ENCODE data around the gene RABIF. TPM values are rescaled to one million over a fixed set of nuclear protein-coding genes. Genes with fewer than 3 reads are reported as not detected.
"Not testable (repeated sequence)": the region's sequence is repeated elsewhere in the genome, so short reads cannot be mapped to it uniquely, and the experiment has no call there.

The RABIF gene
- total RNA-seq (2014; rRNA removed; shearing (Covaris generic)) (5.2 and 7.8 TPM in 2 replicates), total RNA-seq (2022) (7.8 and 8.8 TPM in 2 replicates), Bru-seq, nascent RNA (percentile 68 among the genes with signal in this experiment), BruChase-seq, experiment 1, labeled RNA remaining after a 6-hour chase (percentile 58 among the genes with signal in this experiment), BruChase-seq, experiment 2, labeled RNA remaining after a 2-hour chase (percentile 77 among the genes with signal in this experiment)
- long read RNA-seq, transcript RABIF-201 (2 exons, 2,430 nt) = major isoform, 32 of 35 reads
- long read RNA-seq, partial matches to known transcripts = 0 of 35 reads
- long read RNA-seq, other reads (novel, unspliced or antisense) = 3 of 35 reads

- Histone ChIP-seq H3K4me2 (ENCODE audit: low read length) (peak within 1 kb of the TSS; percentile 86), H3K27ac (ENCODE audit: low read depth, low read length, poor library complexity, severe bottlenecking) (peak within 1 kb of the TSS; percentile 88), H2AFZ (ENCODE audit: low read length) (peak within 1 kb of the TSS; percentile 72), H3K4me1 (ENCODE audit: insufficient read depth, low read length, poor library complexity, severe bottlenecking) (peaks cover 14% of the 10 kb centered on the region), H4K20me1 (ENCODE audit: insufficient read depth, low read length) (no peaks in the 10 kb centered on the region), H3K79me2 (ENCODE audit: insufficient read depth, low read depth, low read length) (peaks cover 17% of the 10 kb centered on the region), H3K9me2 (ENCODE audit: insufficient read depth, low read length) (no peaks in the 10 kb centered on the region), H3K9me3 (ENCODE audit: low read length) (no peaks in the 10 kb centered on the region), H3K36me3 (ENCODE audit: insufficient read depth, low read length) (peaks cover 39% of the 10 kb centered on the region), H3K4me3 (ENCODE audit: low read depth, low read length, poor library complexity, severe bottlenecking) (peak within 1 kb of the TSS; percentile 78)
- peak; percentile 96 for DNase-seq (ENCODE audit: low spot score)
- POLR2A ChIA-PET = interaction anchor here (0.6 to 1.0 kb wide), 4 partner anchors 15 to 80 kb away, joined by 3 to 6 read pairs (median 4); no protein-coding TSS in a partner anchor
- BruUV-seq (replicated peaks) = no TSS peak
- CTCF ChIA-PET (ENCODE audit: unreplicated experiment) = no interaction called here
- intact Hi-C loops (cut with micrococcal nuclease; ENCODE audit: unreplicated experiment) = loop anchor here (2.0 to 5.0 kb wide), 3 partner anchors 38 to 110 kb away; partner anchors contain the start of genes ADIPOR1 and KLHL12
- TF ChIP-seq, protein P1, sequence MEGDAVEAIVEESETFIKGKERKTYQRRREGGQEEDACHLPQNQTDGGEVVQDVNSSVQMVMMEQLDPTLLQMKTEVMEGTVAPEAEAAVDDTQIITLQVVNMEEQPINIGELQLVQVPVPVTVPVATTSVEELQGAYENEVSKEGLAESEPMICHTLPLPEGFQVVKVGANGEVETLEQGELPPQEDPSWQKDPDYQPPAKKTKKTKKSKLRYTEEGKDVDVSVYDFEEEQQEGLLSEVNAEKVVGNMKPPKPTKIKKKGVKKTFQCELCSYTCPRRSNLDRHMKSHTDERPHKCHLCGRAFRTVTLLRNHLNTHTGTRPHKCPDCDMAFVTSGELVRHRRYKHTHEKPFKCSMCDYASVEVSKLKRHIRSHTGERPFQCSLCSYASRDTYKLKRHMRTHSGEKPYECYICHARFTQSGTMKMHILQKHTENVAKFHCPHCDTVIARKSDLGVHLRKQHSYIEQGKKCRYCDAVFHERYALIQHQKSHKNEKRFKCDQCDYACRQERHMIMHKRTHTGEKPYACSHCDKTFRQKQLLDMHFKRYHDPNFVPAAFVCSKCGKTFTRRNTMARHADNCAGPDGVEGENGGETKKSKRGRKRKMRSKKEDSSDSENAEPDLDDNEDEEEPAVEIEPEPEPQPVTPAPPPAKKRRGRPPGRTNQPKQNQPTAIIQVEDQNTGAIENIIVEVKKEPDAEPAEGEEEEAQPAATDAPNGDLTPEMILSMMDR (conservative IDR thresholded peaks at IDR 0.05; ENCODE audit: low read length) = no peak
- TF ChIP-seq EZH2phosphoT487 (IDR thresholded peaks at IDR 0.05; ENCODE audit: borderline replicate concordance, low read depth, low read length) = no peak
These were observed at the start of gene RABIF for GRCh38 chr1:202888531-202889360. Gene RABIF, minus strand, starts transcription at chr1:202889149. Its CDS starts 51 bp downstream, at chr1:202889098.

DNA sequence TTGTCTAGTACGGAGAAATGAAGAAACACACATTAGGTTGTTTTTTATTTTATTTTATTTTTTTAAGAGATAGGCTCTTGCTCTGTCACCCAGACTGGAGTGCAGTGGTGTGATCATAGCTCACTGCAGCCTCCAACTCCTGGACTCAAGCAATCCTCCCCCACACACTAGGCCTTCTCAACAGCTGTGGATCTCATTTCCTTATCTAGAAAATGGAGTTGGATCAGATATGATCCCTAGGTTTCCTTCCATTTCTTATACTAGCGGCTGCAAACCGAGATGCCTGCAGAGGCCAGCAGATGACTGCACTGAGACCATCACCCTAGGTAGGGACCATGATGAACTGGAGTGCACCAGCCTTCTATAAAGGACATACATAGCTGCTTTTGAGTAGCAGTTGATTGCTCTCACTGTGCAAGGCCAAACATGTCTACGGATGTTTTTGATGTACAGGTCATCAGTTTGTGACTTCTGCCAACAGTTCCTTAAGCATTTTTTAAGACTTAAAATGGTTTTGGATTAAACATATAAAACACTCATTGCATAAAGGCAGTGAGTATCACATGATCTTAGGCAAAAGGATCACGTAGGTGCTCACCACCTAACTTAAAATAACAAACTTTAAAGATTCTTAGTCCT is 49.5 kb upstream of the RABIF start:
- no peak for DNase-seq (ENCODE audit: low spot score)
- peaks cover 41% of the 10 kb centered on the region for H3K36me3 ChIP-seq (ENCODE audit: insufficient read depth, low read length)
- TF ChIP-seq, protein P1 (conservative IDR thresholded peaks at IDR 0.05; ENCODE audit: low read length) = no peak
- no peak for TF ChIP-seq EZH2phosphoT487 (IDR thresholded peaks at IDR 0.05; ENCODE audit: borderline replicate concordance, low read depth, low read length)
- POLR2A ChIA-PET = no interaction called here
- no peak overlapping the region for H2AFZ ChIP-seq (ENCODE audit: low read length)
- no peaks in the 10 kb centered on the region for H3K9me3 ChIP-seq (ENCODE audit: low read length)
- H3K79me2 ChIP-seq (ENCODE audit: insufficient read depth, low read depth, low read length) = no peaks in the 10 kb centered on the region
- no peaks in the 10 kb centered on the region for H3K9me2 ChIP-seq (ENCODE audit: insufficient read depth, low read length)
- H3K27ac ChIP-seq (ENCODE audit: low read depth, low read length, poor library complexity, severe bottlenecking) = no peak overlapping the region
- no peaks in the 10 kb centered on the region for H4K20me1 ChIP-seq (ENCODE audit: insufficient read depth, low read length)
- H3K4me1 ChIP-seq (ENCODE audit: insufficient read depth, low read length, poor library complexity, severe bottlenecking) = no peaks in the 10 kb centered on the region
- no peak overlapping the region for H3K4me2 ChIP-seq (ENCODE audit: low read length)
- BruUV-seq (replicated peaks) = no TSS peak
- intact Hi-C loops (cut with micrococcal nuclease; ENCODE audit: unreplicated experiment) = no loop called here
- H3K4me3 ChIP-seq (ENCODE audit: low read depth, low read length, poor library complexity, severe bottlenecking) = no peak overlapping the region
- CTCF ChIA-PET (ENCODE audit: unreplicated experiment) = no interaction called here

- H3K79me2 ChIP-seq (ENCODE audit: insufficient read depth, low read depth, low read length); BruUV-seq (replicated peaks); H3K4me1 ChIP-seq (ENCODE audit: insufficient read depth, low read length, poor library complexity, severe bottlenecking); CTCF ChIA-PET (ENCODE audit: unreplicated experiment); intact Hi-C loops (cut with micrococcal nuclease; ENCODE audit: unreplicated experiment); POLR2A ChIA-PET; H3K4me3 ChIP-seq (ENCODE audit: low read depth, low read length, poor library complexity, severe bottlenecking); H3K9me2 ChIP-seq (ENCODE audit: insufficient read depth, low read length); H2AFZ ChIP-seq (ENCODE audit: low read length); H4K20me1 ChIP-seq (ENCODE audit: insufficient read depth, low read length); H3K4me2 ChIP-seq (ENCODE audit: low read length); H3K27ac ChIP-seq (ENCODE audit: low read depth, low read length, poor library complexity, severe bottlenecking); DNase-seq (ENCODE audit: low spot score); H3K9me3 ChIP-seq (ENCODE audit: low read length): not testable (repeated sequence)
- H3K36me3 ChIP-seq (ENCODE audit: insufficient read depth, low read length) = peaks cover 23% of the 10 kb centered on the region
These were observed 47.5 kb upstream of the RABIF start for GRCh38 chr1:202936409-202936808.

Data from OCI-LY7 (cell line).